ENCODE data around the gene SORBS2. TPM values are rescaled to one million over a fixed set of nuclear protein-coding genes. Genes with fewer than 3 reads are reported as not detected.
"Not testable (repeated sequence)": the region's sequence is repeated elsewhere in the genome, so short reads cannot be mapped to it uniquely, and the experiment has no call there.

Gene SORBS2
- total RNA-seq, 1 donor from 2014 or later = 18.8 TPM

- no peak for TF ChIP-seq CTCF (IDR thresholded peaks at IDR 0.05; ENCODE audit: insufficient read depth, low read length, poor library complexity, severe bottlenecking)
- no peaks in the 10 kb centered on the region for H3K27me3 ChIP-seq (ENCODE audit: control insufficient read depth, insufficient read depth, low read length)
- H3K4me3 ChIP-seq (ENCODE audit: low read depth, low read length) = no peak overlapping the region
Measured at GRCh38 chr4:185560316-185560715, 251.7 kb downstream of the SORBS2 start.

GRCh38 chr4:185559915-185560281 is 252.1 kb downstream of the SORBS2 start:
- Histone ChIP-seq H3K36me3 (ENCODE audit: control insufficient read depth, insufficient read depth, low read length) (no peaks in the 10 kb centered on the region), H3K27me3 (ENCODE audit: control insufficient read depth, insufficient read depth, low read length) (no peaks in the 10 kb centered on the region), H3K4me3 (ENCODE audit: low read depth, low read length) (no peak overlapping the region)
- peak; percentile 82 for DNase-seq (ENCODE audit: low read depth)
- no peak for TF ChIP-seq CTCF (IDR thresholded peaks at IDR 0.05; ENCODE audit: insufficient read depth, low read length, poor library complexity, severe bottlenecking)

More at GRCh38 chr4:185560316-185560715, 251.7 kb downstream of the SORBS2 start:
- no peaks in the 10 kb centered on the region for H3K36me3 ChIP-seq (ENCODE audit: control insufficient read depth, insufficient read depth, low read length)
- no peak for DNase-seq (ENCODE audit: low read depth)

- not testable (repeated sequence) for DNase-seq (ENCODE audit: low read depth); H3K27me3 ChIP-seq (ENCODE audit: control insufficient read depth, insufficient read depth, low read length); H3K36me3 ChIP-seq (ENCODE audit: control insufficient read depth, insufficient read depth, low read length); H3K4me3 ChIP-seq (ENCODE audit: low read depth, low read length)
Measured at GRCh38 chr4:185559251-185559914, 252.6 kb downstream of the SORBS2 start.

- H3K36me3 ChIP-seq (ENCODE audit: control insufficient read depth, insufficient read depth, low read length) = no peaks in the 10 kb centered on the region
- H3K27me3 ChIP-seq (ENCODE audit: control insufficient read depth, insufficient read depth, low read length) = no peaks in the 10 kb centered on the region
- TF ChIP-seq CTCF (IDR thresholded peaks at IDR 0.05; ENCODE audit: insufficient read depth, low read length, poor library complexity, severe bottlenecking) = no peak
- no peak for DNase-seq (ENCODE audit: low read depth)
- no peak overlapping the region for H3K4me3 ChIP-seq (ENCODE audit: low read depth, low read length)
Measured at GRCh38 chr4:185554365-185555126, 257.4 kb downstream of the SORBS2 start.

GRCh38 chr4:185552254-185552653 is 259.7 kb downstream of the SORBS2 start:
- TF ChIP-seq CTCF (IDR thresholded peaks at IDR 0.05; ENCODE audit: insufficient read depth, low read length, poor library complexity, severe bottlenecking) = no peak
- Histone ChIP-seq H3K4me3 (ENCODE audit: low read depth, low read length) (no peak overlapping the region), H3K36me3 (ENCODE audit: control insufficient read depth, insufficient read depth, low read length) (no peaks in the 10 kb centered on the region), H3K27me3 (ENCODE audit: control insufficient read depth, insufficient read depth, low read length) (no peaks in the 10 kb centered on the region)
- DNase-seq (ENCODE audit: low read depth) = no peak

GRCh38 chr4:185550933-185551332 is 261.1 kb downstream of the SORBS2 start:
- DNase-seq (ENCODE audit: low read depth) = no peak
- H3K36me3 ChIP-seq (ENCODE audit: control insufficient read depth, insufficient read depth, low read length) = no peaks in the 10 kb centered on the region

More at GRCh38 chr4:185550933-185551332, 261.1 kb downstream of the SORBS2 start:
- H3K27me3 ChIP-seq (ENCODE audit: control insufficient read depth, insufficient read depth, low read length) = no peaks in the 10 kb centered on the region
- no peak for TF ChIP-seq CTCF (IDR thresholded peaks at IDR 0.05; ENCODE audit: insufficient read depth, low read length, poor library complexity, severe bottlenecking)
- H3K4me3 ChIP-seq (ENCODE audit: low read depth, low read length) = no peak overlapping the region
